ENCODE results near the gene MGAT3. TPM values are rescaled to one million over a fixed set of nuclear protein-coding genes. Genes with fewer than 3 reads are reported as not detected.
A peak's percentile ranks its signal among the peaks of the same experiment; 100 is the strongest.

Gene MGAT3
- total and polyA plus RNA-seq, 2 of the 8 experiments (the other 6 are each of a cell fraction or from before 2014, with no cell fraction given): 4.3 to 9.2 TPM

GRCh38 chr22:39426380-39427043 is 30.3 kb upstream of the MGAT3 start:
- no peak overlapping the region for H4K91ac ChIP-seq (replicated peaks; ENCODE audit: insufficient read length, low read length)
- H2BK120ac ChIP-seq (replicated peaks; ENCODE audit: low read depth, low read length): no peak overlapping the region
- H3K9me3 ChIP-seq (ENCODE audit: insufficient read depth in 2 of 2, low read depth in 1 of 2, low read length in 1 of 2): no peaks in the 10 kb centered on the region
- TF ChIP-seq SIN3A (conservative IDR thresholded peaks at IDR 0.05 in 1 of 2, IDR thresholded peaks at IDR 0.05 in 1 of 2; ENCODE audit: low read depth in 1 of 2, low read length in 2 of 2): no peak
- no peak for TF ChIP-seq TCF12 (IDR thresholded peaks at IDR 0.05; ENCODE audit: low read depth, low read length)
- TF ChIP-seq CEBPB (IDR thresholded peaks at IDR 0.05; ENCODE audit: low read depth, low read length): no peak
- TF ChIP-seq BCL11A (IDR thresholded peaks at IDR 0.05; ENCODE audit: low read depth in 2 of 2, low read length in 2 of 2): no peak
- TF ChIP-seq TEAD4 (IDR thresholded peaks at IDR 0.05; ENCODE audit: low read depth, low read length): no peak
- no peak for TF ChIP-seq EGR1 (IDR thresholded peaks at IDR 0.05; ENCODE audit: borderline replicate concordance, low read depth, low read length)
- no peak for TF ChIP-seq RXRA (IDR thresholded peaks at IDR 0.05; ENCODE audit: insufficient read depth, low read depth, low read length)
- no peak for TF ChIP-seq E2F6 (IDR thresholded peaks at IDR 0.05)
- no peak for TF ChIP-seq MAX (IDR thresholded peaks at IDR 0.05)
- TF ChIP-seq RNF2 (IDR thresholded peaks at IDR 0.05; ENCODE audit: borderline replicate concordance, low read depth, low read length, missing control alignments, poor library complexity, severe bottlenecking): no peak
- H2BK12ac ChIP-seq (ENCODE audit: low read depth, low read length): peak overlapping the region; percentile 95; the same call in 1 of the 2 replicates
- peaks cover 2 to 13% (median 4%) of the 10 kb centered on the region in 4 experiments; a peak in 3 of 8 replicates for H3K36me3 ChIP-seq (ENCODE audit: control insufficient read depth in 2 of 4, insufficient read depth in 4 of 4, low read length in 3 of 4)
- ChIA-PET CTCF (ENCODE audit: partially characterized antibody) (interaction anchor here (0.6 to 2.4 kb wide), 2 partner anchors 10 to 32 kb away, joined by 3 to 10 read pairs; no protein-coding TSS in a partner anchor), POLR2A (ENCODE audit: partially characterized antibody) (interaction anchor here (1.3 to 5.5 kb wide), 2 partner anchors 9 to 108 kb away, joined by 3 to 48 read pairs; partner anchors contain the start of gene RPL3)
- H2AK5ac ChIP-seq (ENCODE audit: low read depth, low read length): peak overlapping the region; percentile 88; the same call in 1 of the 2 replicates
- H4K5ac ChIP-seq (ENCODE audit: insufficient read length, low read depth, low read length): no peak overlapping the region
- no peak overlapping the region for H3K4ac ChIP-seq (replicated peaks; ENCODE audit: insufficient read length, low read depth, low read length)
- H3K4me2 ChIP-seq (ENCODE audit: insufficient read depth in 1 of 2, low read depth in 2 of 2, low read length in 2 of 2): no peak overlapping the region
- H3K23me2 ChIP-seq (ENCODE audit: low read depth, low read length): no peaks in the 10 kb centered on the region; the same call in 1 of the 2 replicates
- H3K14ac ChIP-seq (ENCODE audit: insufficient read length): no peak overlapping the region
- 90% methylated on average over 19 of the region's 20 CpGs; no CpG with 5 or more reads in 1 of the 2 experiments for WGBS, 2 experiments (ENCODE audit: extremely low coverage in 1 of 2, insufficient coverage in 1 of 2, insufficient read length in 1 of 2, insufficient replicate concordance in 2 of 2, low coverage in 1 of 2, low lambda C conversion rate in 2 of 2, missing lambda C conversion rate in 1 of 2)
- H4K8ac ChIP-seq (ENCODE audit: extremely low read depth, insufficient read depth, low read length): no peak overlapping the region
- no peak overlapping the region for H3K4me3 ChIP-seq (ENCODE audit: extremely low read depth in 1 of 4, insufficient read depth in 2 of 4, low read depth in 3 of 4, low read length in 4 of 4)
- no peak overlapping the region for H3K23ac ChIP-seq (ENCODE audit: insufficient read length)
- FAIRE-seq: no peak
- no peaks in the 10 kb centered on the region for H4K20me1 ChIP-seq (replicated peaks in 1 of 2; ENCODE audit: control insufficient read depth in 1 of 2, insufficient read depth in 2 of 2, low read length in 2 of 2)
- no peak overlapping the region; the same call in 1 of the 2 replicates for H3K18ac ChIP-seq (ENCODE audit: extremely low read depth, low read length)
- peaks cover 8 to 23% (median 17%) of the 10 kb centered on the region in 4 experiments for H3K4me1 ChIP-seq (replicated peaks in 1 of 4; ENCODE audit: control insufficient read depth in 3 of 4, insufficient read depth in 4 of 4, low read length in 3 of 4)
- DNase-seq (ENCODE audit: low read depth in 1 of 2, low spot score in 2 of 2): no peak
- no peaks in the 10 kb centered on the region for H3K27me3 ChIP-seq (replicated peaks in 1 of 4; ENCODE audit: control insufficient read depth in 3 of 4, extremely low read depth in 1 of 4, insufficient read depth in 3 of 4, low read length in 3 of 4)
- 0 out of 2 replicates have a peak overlapping the region, but pooled peaks have one; percentile 80 for H2BK20ac ChIP-seq (ENCODE audit: low read length)
- H2AFZ ChIP-seq (ENCODE audit: low read length): no peak overlapping the region
- peak overlapping the region; percentile 1; the same call in 1 of the 2 replicates for H2BK15ac ChIP-seq (ENCODE audit: low read length)
- H2BK5ac ChIP-seq (ENCODE audit: low read depth, low read length): peak overlapping the region; percentile 96; the same call in 1 of the 2 replicates
- no peaks in the 10 kb centered on the region for H3K79me2 ChIP-seq (ENCODE audit: control insufficient read depth in 1 of 2, insufficient read depth in 2 of 2, low read length in 2 of 2)
- no peak overlapping the region for H3K56ac ChIP-seq (replicated peaks; ENCODE audit: insufficient read length, low read depth, low read length)
- H3K79me1 ChIP-seq (ENCODE audit: low read depth, low read length): no peaks in the 10 kb centered on the region; the same call in 1 of the 2 replicates
- no peak overlapping the region for H3K27ac ChIP-seq (ENCODE audit: low read depth, low read length)
- H3K9ac ChIP-seq (replicated peaks in 1 of 4; ENCODE audit: extremely low read depth in 1 of 4, low read depth in 3 of 4, low read length in 3 of 4): no peak overlapping the region

Data from H1 (cell line).